SH-SY5Y (cell line): ENCODE results near the gene UBE4B.

Source experiments
- GATA2 ChIP-seq: IDR thresholded peaks from 2 replicates; pipeline ENCODE4 v1.6.1; 2011; ENCODE audit warnings: mild to moderate bottlenecking, low read depth, low read length
- GATA3 ChIP-seq: IDR thresholded peaks from 2 replicates; pipeline ENCODE4 v1.6.1; 2011; ENCODE audit warnings: low read depth, mild to moderate bottlenecking, low read length, moderate library complexity

DNA sequence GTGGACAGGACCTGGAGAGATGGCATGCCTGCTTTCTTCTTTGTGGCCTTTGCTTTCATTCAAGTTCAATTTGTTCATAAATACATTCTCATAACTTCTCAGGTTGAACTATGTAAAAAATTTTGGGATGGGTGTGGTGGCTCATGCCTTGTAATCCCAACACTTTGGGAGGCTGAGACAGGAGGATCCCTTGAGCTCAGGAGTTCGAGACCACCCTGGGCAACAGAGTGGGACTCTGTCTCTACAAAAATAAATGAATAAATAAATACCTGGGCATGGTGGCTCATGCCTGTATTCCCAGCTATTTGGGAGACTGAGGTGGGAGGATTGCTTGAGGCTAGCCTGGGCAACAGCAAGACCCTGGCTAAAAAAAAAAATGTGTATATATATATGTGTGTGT lies 179.7 kb downstream of the UBE4B start:
- TF ChIP-seq GATA2 = no peak
- TF ChIP-seq GATA3 = no peak
